Cardiac muscle cell (in vitro differentiated cells and primary cell): ENCODE results near the gene PLAU. TPM values are rescaled to one million over a fixed set of nuclear protein-coding genes. Genes with fewer than 3 reads are reported as not detected.
"Not testable (repeated sequence)": the region's sequence is repeated elsewhere in the genome, so short reads cannot be mapped to it uniquely, and the experiment has no call there.

ENCODE experiments used
- DNase-seq, 2 donors: peaks; one replicate each; pipeline versions ENCODE4 v3.0.0 to v3.0.0-alpha.2; 2010 to 2017; ENCODE audit warnings: low read depth in 1 of 2, low spot score in 1 of 2
- H3K27ac ChIP-seq: fragments of 200-600 bp; sonication (generic); 2 replicates; pipeline ENCODE4 v1.5.1; 2016
- H3K27me3 ChIP-seq: fragments of 200-600 bp; sonication (generic); 2 replicates; pipeline ENCODE4 v1.6.0; 2016; ENCODE audit warnings: control low read depth
- H3K36me3 ChIP-seq: fragments of 200-600 bp; sonication (generic); 2 replicates; pipeline ENCODE4 v1.5.1; 2016; ENCODE audit warnings: control low read depth
- H3K4me1 ChIP-seq: fragments of 200-600 bp; sonication (generic); 2 replicates; pipeline ENCODE4 v1.8.1; 2017; ENCODE audit warnings: low read depth, mild to moderate bottlenecking, mixed run types
- H3K4me3 ChIP-seq: fragments of 200-600 bp; sonication (generic); 2 replicates; pipeline ENCODE4 v1.5.1; 2016; ENCODE audit warnings: mild to moderate bottlenecking
- H3K9me3 ChIP-seq: fragments of 200-600 bp; sonication (generic); 2 replicates; pipeline ENCODE4 v1.5.1; 2017; ENCODE audit warnings: low read depth, mild to moderate bottlenecking, control low read depth
- CTCF ChIP-seq: IDR thresholded peaks from 2 replicates; pipeline ENCODE4 v1.5.1; 2012; ENCODE audit warnings: low read depth, mild to moderate bottlenecking, low read length
- polyA plus RNA-seq: library from polyadenylated mRNA; unstranded; fragments of >200 nt; fragmentation: Nextera tagmentation; extraction: Ambion mirVana; gene quantifications from 2 replicates; pipeline ENCODE4 v1.2.1, GENCODE V29; 2016
- total RNA-seq: library from RNA; depleted of rRNA; stranded (reverse); fragments of >200 nt; gene quantifications from 2 replicates; pipeline ENCODE4 v1.2.3, GENCODE V29; 2016

PLAU gene
- total and polyA plus RNA-seq, 2 experiments from 2014 or later: 3.8 to 4.1 TPM

DNA sequence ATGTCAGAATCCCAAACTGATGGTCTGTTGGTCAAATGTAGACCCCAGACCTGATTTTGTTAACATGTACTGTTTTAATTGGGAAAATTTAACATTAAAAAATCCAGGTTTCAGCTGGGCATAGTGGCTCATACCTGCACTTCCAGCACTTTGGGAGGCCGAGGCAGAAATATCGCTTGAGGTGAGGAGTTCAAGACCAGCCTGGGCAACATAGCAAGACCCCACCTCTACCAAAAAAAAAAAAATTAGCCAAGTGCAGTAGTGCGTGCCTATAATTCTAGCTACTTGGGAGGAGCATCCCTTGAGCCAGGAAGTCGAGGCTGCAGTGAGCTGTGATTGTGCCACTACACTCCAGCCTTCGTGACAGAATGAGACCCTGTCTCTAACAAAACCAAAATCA, 20.7 kb upstream of the PLAU start:
- no peaks in the 10 kb centered on the region for H3K27me3 ChIP-seq
- no peak for DNase-seq
- H3K4me1 ChIP-seq: peaks cover 18% of the 10 kb centered on the region
- no peaks in the 10 kb centered on the region for H3K9me3 ChIP-seq
- TF ChIP-seq CTCF: no peak
- H3K27ac ChIP-seq: no peak overlapping the region
- no peak overlapping the region for H3K4me3 ChIP-seq
- no peaks in the 10 kb centered on the region for H3K36me3 ChIP-seq

DNA sequence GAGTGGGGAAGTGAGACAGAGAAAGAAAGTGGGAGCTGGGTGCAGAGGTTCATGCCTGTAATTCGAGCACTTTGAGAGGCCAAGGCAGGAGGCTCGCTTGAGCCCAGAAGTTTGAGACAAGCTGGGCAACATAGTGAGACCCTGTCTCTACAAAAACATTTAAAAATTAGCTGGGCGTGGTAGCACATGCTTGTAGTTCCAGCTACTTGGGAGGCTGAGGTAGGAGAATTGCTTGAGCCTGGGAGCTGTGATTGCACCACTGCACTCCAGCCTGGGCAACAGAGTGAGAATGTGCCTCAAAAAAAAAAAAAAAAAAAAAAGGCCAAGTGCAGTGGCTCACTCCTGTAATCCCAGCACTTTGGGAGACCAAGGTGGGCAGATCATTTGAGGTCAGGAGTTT, 20.1 kb upstream of the PLAU start:
- H3K9me3 ChIP-seq, DNase-seq, H3K27ac ChIP-seq, H3K4me3 ChIP-seq, H3K36me3 ChIP-seq, H3K27me3 ChIP-seq: not testable (repeated sequence)
- peaks cover 18% of the 10 kb centered on the region for H3K4me1 ChIP-seq

DNA sequence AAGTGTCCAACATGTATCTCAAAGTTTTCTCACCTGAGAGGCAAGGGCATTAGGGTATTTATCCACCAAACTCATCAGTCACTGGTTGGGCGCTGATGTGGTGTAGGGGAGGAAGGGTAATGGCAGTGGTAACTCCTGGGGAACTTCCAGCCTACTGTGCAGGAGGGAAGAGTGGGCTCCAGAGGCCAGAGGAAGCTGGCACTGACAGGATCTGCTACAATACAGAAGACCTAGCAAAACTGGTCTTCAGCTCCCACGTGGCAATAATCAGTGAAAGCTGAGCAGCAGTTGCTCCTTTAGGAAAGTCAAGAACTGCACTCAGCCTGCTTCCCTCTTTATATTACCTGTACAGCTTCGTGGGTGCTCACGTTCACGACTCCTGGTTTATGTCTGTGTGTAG, 19.4 kb upstream of the PLAU start:
- TF ChIP-seq CTCF: no peak
- Histone ChIP-seq H3K4me1 (peaks cover 18% of the 10 kb centered on the region), H3K27ac (no peak overlapping the region), H3K27me3 (no peaks in the 10 kb centered on the region), H3K36me3 (no peaks in the 10 kb centered on the region), H3K9me3 (no peaks in the 10 kb centered on the region), H3K4me3 (no peak overlapping the region)
- no peak for DNase-seq

- no peaks in the 10 kb centered on the region for H3K27me3 ChIP-seq
- DNase-seq: peak; percentile 61 to 71
- no peak overlapping the region for H3K27ac ChIP-seq
- H3K4me3 ChIP-seq: no peak overlapping the region
- TF ChIP-seq CTCF: no peak
- no peaks in the 10 kb centered on the region for H3K36me3 ChIP-seq
- H3K4me1 ChIP-seq: peaks cover 10% of the 10 kb centered on the region
- no peaks in the 10 kb centered on the region for H3K9me3 ChIP-seq
Measured at GRCh38 chr10:73892310-73893030, 18.5 kb upstream of the PLAU start.

GRCh38 chr10:73893426-73893825, 17.5 kb upstream of the PLAU start:
- Histone ChIP-seq H3K27me3 (no peaks in the 10 kb centered on the region), H3K4me3 (no peak overlapping the region), H3K4me1 (peaks cover 9% of the 10 kb centered on the region), H3K36me3 (no peaks in the 10 kb centered on the region), H3K27ac (no peak overlapping the region), H3K9me3 (no peaks in the 10 kb centered on the region)
- DNase-seq: no peak
- no peak for TF ChIP-seq CTCF

- Histone ChIP-seq H3K27ac (no peak overlapping the region), H3K36me3 (no peaks in the 10 kb centered on the region)
Measured at GRCh38 chr10:73894245-73894971, 16.5 kb upstream of the PLAU start.

DNA sequence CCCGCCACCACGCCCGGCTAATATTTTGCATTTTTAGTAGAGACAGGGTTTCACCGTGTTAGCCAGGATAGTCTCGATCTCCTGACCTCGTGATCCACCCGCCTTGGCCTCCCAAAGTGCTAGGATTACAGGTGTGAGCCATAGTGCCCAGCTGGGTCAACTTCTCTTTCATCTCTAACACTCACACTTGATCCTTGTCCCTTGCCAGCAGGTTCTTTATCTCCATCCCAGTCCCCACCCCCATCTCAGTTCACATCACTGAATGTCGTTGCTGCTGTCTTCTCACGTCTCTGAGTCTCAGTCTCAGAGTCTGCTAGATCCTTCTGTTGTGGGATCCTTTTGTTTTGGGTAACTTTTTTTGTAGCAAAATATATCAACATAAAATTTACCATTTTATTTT, 15.6 kb upstream of the PLAU start:
- H3K9me3 ChIP-seq, H3K36me3 ChIP-seq, H3K27ac ChIP-seq, H3K4me3 ChIP-seq, H3K4me1 ChIP-seq, DNase-seq, H3K27me3 ChIP-seq: not testable (repeated sequence)

More at GRCh38 chr10:73894245-73894971, 16.5 kb upstream of the PLAU start:
- Histone ChIP-seq H3K9me3 (no peaks in the 10 kb centered on the region), H3K4me3 (no peak overlapping the region), H3K4me1 (peaks cover 6% of the 10 kb centered on the region), H3K27me3 (no peaks in the 10 kb centered on the region)
- DNase-seq: peak in 1 of 2 donors; percentile 91
- TF ChIP-seq CTCF: no peak
